C4-2B (cell line): ENCODE results near the gene NIM1K.

Experiments
- H3K27ac ChIP-seq: fragments of 450-650 bp; 2 replicates; pipeline ENCODE4 v1.5.1; 2017
- ZFX ChIP-seq: fragments of 450-650 bp; IDR thresholded peaks from 2 replicates; pipeline ENCODE4 v1.6.1; 2017
- TF ChIP-seq, protein P1 (sequence below): fragments of 450-650 bp; conservative IDR thresholded peaks from 2 replicates; pipeline ENCODE4 v1.5.1; 2017; ENCODE audit warnings: mild to moderate bottlenecking

Gene NIM1K

DNA sequence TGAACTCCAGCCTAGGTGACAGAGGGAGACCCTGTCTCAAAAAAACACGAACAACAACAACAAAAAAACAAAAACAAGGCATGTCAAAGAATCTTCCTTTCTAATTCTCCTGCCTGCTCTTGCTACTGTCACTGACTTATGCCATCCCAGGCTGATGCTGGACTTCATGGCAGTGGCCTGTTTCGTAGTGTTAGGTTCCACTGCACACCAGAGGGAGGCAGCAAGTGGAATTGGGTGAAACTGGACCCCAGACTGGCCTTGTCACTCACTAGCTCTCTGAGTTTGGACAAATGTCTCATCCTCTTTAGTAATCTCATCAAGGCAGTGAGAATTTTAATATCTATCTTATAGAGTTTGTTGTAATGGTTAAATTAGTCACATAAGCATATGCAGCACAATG, 12.9 kb downstream of the NIM1K start:
- no peak overlapping the region for H3K27ac ChIP-seq
- TF ChIP-seq, protein P1, sequence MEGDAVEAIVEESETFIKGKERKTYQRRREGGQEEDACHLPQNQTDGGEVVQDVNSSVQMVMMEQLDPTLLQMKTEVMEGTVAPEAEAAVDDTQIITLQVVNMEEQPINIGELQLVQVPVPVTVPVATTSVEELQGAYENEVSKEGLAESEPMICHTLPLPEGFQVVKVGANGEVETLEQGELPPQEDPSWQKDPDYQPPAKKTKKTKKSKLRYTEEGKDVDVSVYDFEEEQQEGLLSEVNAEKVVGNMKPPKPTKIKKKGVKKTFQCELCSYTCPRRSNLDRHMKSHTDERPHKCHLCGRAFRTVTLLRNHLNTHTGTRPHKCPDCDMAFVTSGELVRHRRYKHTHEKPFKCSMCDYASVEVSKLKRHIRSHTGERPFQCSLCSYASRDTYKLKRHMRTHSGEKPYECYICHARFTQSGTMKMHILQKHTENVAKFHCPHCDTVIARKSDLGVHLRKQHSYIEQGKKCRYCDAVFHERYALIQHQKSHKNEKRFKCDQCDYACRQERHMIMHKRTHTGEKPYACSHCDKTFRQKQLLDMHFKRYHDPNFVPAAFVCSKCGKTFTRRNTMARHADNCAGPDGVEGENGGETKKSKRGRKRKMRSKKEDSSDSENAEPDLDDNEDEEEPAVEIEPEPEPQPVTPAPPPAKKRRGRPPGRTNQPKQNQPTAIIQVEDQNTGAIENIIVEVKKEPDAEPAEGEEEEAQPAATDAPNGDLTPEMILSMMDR = no peak
- TF ChIP-seq ZFX = no peak

DNA sequence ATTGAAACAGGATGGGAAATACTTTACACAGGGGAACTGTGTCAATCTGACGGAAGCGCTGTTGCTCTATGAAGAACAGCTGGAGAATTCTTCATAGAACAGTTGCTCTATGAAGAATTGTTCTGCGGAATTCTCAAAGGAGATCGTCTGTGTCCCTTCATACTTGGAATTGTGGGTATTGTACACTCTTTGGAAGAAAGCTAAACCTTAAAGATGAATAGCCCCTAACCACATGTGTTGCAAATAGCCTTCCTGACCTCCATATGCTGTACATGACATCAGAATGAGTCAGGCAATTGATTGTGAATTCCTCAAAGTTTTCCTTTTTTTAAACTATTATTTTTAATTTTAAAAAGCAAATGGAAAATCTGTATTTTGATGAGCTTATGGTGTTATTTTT, 15.6 kb downstream of the NIM1K start:
- no peak overlapping the region for H3K27ac ChIP-seq
- TF ChIP-seq ZFX = no peak
- TF ChIP-seq, protein P1 = no peak

DNA sequence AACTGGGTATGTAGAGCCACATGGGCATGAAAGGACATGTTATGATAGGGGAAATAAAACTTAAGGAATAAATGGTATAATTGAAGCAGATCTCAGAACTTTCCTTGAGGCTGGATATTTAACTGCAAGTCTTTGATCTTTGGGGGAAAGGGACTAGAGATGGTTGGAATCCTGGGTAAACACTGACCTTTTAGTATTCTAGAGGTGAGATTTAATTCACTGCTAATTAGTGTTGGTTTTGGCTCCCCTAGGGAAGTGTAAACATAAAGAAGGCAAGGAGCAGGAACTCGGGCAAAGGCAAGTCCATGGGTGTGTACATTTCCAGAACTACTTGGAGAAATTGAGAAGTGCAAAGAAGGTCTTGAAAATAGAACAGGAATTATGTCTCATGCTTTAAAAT, 16.6 kb downstream of the NIM1K start:
- TF ChIP-seq ZFX = no peak
- TF ChIP-seq, protein P1 = no peak
- peak overlapping the region; percentile 63 for H3K27ac ChIP-seq

DNA sequence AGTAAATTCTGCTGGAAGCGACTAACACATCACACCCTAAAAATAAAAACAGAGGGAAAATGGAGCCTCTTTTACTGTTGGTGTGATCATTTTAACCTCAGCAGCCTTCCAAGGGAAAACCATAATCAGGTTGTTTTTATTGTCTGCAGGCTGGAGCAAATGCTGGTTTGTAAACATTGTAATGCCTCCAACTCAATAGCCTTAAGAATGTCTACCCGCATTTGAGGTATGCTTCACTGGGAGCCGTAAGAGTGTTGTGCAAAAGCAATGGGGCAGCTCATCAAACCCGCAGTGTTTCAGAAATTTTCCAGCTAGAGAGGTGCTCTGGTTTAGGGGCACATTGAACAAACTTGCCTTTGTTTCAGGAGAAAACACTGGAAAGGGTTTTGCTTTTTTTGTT, 17.0 kb downstream of the NIM1K start:
- peak overlapping the region; percentile 57; the same call in 1 of the 2 replicates for H3K27ac ChIP-seq
- TF ChIP-seq, protein P1 = no peak
- TF ChIP-seq ZFX = no peak

DNA sequence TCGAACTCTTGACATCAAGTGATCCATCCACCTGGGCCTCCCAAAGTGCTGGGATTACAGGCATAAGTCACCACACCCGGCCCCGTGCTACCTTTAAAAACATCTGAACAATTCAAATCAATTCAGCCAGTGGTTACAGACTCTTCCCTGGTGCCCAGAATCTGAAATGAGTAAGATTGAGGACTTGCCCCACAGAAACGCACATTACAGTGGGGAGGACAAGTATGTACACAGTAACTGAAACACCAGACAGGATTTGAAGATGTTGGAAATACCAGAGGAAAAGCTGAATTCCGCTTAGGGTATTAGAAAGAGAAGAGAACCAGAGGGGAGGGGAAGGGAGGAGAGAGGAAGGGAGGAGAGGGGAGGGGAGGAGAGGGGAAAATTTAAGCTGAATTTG, 17.8 kb downstream of the NIM1K start:
- TF ChIP-seq, protein P1 = no peak
- no peak for TF ChIP-seq ZFX
- peak overlapping the region; percentile 57 for H3K27ac ChIP-seq

DNA sequence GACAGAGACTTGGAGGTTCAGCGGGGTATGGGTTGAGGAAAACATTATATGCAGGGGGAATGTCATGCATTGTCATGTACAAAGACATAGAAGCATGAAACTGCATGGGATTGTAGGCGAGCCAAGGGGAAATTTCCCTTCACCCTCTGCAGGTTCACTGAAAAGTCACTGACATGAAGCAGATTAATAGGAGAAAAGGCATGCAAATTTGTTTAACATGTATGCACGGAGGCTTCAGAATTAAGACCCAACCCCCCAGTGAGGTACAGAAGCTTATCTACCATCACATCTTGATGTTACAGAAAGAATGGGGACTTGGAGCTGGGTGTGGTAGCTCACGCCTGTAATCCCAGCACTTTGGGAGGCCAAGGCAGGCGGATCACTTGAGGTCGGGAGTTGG, 18.5 kb downstream of the NIM1K start:
- TF ChIP-seq, protein P1 = no peak
- TF ChIP-seq ZFX = no peak

DNA sequence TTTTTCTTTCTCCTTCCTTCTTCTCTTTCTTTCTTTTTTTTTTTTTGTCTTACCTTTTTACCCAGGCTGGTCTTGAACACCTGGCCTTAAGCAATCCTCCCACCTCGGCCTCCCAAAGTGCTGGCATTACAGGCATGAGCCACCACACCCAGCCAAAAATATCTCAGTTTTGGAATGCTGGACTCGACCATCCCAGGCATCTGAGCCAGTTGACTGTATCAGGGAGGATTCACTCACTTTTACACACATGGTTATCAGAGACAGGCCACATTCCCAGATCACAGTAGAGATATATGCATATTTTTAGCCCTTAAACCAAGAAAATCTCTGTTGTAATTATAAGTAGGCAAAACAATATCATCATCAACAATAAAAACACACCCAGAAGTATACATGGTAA, 21.9 kb downstream of the NIM1K start:
- TF ChIP-seq, protein P1 = no peak
- TF ChIP-seq ZFX = no peak
- no peak overlapping the region for H3K27ac ChIP-seq

More for the DNA sequence above, 18.5 kb downstream of the NIM1K start:
- H3K27ac ChIP-seq = no peak overlapping the region
